GDM1 (cell line): ENCODE data around the gene ZNF516.

Source experiments
- DNase-seq: peaks from one replicate; lab custom pipeline; 2025; lab: John Stamatoyannopoulos, UW

Gene ZNF516

DNA sequence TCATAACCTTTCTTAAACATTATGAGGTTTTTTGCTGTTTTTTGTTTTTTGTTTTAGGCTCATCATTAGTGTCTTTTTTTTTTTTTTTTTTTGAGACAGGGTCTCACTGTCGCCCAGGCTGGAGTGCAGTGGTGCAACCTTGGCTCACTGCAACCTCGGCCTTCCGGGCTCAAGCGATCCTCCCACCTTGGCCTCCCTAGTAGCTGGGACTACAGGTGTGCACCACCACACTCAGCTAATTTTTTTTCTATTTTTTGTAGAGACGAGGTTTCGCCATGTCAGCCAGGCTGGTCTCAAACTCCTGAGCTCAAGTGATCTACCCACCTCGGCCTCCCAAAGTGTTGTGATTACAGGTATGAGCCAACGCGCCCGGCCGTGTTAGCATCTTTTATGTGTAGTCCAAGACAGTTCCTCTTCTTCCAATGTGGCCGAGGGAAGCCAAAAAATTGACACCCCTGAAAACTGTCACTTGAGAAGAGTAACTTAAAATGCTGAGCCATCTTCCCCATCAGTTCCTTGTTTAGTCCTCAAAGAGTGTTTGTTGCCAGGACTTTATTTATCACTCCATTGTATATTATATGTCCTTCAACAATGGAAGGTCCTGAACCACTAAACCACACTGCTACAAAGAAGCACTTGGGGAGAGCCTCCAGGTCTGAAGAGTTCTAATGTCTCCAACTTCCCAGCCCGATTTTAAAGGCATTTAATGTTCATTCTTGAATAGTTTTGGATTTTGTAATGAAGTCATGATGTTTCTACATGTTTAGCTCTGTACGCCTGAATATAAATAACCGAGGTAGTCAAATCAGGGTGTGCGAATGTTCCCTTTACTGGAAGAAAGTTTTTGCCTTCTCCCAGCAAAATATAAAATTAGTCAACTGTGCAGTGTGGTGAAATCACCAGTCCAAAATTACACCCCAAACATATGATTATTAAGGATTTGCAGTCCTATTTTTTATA lies 26.4 kb downstream of the ZNF516 start:
- no peak for DNase-seq

DNA sequence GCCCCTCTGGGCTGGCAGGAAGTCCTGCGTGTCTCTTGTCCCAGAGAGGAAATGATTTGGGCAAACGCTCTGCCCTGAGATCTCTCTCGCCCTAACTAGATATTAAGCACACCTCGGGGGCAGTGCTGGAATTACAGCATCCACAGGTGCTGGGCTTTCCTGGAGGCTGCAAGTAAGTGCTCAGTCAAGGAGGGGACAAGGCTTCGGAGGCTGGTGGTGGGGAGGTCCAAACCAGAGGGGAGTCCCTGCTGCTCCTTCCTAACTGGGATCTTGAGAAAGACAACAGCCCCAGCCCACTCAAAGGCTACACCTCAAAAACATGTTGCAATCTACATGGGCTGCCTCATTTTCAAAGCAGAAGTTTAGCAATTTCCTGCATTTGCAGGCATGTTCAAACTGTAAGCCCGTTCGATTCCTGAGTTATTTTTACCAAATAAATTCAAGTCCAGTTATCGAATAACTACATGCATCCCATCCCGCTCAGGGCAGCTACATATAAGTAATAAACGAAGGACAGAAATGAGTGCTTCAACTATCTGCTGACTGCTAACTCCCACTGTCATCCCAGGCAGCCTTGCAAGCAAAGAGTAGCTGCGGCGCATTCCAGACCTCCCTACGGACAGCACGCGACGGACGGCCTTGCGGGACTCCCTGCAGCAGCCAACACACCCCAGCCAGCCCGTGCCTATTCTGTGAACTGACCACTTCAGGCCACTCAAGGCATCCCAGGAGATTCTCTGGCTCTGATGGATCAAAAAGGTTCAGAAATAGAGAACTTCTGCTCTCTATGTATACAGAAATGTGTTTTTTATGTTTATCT lies 27.5 kb downstream of the ZNF516 start:
- DNase-seq = no peak

DNA sequence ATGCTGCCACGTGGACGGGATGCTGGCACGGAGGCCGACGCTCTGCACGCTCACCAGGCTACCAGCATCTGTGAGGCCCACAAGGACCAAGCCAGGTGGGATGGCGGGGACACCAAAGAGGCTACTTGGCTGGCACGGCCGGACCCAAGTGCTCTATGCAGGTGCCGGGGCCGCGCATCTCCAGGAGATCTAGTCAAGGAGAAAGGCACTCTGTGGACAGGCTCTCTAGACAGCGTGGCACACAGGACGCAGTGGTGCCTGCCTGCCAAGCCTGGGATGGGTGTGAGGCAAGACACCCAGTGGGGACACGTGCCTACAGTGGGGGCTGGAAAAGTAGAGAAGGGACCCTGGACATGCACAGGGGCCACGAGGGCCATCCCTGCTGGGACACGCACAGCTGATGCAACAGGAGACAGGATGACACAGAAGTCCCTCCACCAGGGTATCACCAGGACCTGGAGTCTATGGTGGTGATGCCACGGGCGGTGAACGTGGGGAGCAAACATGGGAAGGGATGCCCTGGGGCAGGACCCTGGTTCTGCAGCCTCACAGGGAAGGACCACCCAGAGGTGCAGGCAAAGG lies 28.5 kb downstream of the ZNF516 start:
- DNase-seq = no peak

DNA sequence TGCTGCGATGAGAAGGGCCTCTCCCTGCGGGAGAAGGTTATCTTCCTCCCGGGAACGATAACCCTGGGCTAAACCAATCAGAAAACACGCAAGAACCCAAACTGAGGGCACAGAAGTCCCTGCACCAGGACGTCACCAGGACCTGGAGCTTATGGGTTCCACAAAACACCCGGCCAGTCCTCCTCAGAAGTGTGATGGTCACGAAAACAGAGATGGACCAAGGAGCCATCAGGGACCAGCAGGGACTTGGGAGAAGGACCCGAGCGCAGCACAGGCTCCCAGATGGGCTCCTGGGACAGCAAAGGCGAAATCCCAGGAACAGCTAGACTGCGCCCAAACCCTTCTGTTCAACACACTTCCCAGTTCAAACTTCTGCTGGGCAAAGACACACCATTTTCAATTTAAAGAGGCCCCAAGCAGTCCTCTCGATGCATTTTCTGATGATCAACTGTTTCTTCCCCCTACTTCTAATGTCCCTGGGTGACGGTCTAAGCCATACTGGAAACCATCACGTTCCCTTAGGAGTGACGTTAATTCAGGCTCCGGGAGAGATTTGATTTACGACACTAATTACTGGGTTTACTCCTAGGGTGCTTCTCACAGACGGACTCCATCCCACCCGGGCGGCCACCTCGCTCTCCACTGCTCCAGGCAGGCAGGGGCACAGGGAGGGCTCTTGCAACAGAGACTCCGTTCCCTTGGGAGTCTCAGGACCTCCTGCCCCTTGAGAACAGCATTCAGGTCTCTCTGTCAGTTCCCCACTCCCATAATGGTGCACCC lies 29.2 kb downstream of the ZNF516 start:
- no peak for DNase-seq

DNA sequence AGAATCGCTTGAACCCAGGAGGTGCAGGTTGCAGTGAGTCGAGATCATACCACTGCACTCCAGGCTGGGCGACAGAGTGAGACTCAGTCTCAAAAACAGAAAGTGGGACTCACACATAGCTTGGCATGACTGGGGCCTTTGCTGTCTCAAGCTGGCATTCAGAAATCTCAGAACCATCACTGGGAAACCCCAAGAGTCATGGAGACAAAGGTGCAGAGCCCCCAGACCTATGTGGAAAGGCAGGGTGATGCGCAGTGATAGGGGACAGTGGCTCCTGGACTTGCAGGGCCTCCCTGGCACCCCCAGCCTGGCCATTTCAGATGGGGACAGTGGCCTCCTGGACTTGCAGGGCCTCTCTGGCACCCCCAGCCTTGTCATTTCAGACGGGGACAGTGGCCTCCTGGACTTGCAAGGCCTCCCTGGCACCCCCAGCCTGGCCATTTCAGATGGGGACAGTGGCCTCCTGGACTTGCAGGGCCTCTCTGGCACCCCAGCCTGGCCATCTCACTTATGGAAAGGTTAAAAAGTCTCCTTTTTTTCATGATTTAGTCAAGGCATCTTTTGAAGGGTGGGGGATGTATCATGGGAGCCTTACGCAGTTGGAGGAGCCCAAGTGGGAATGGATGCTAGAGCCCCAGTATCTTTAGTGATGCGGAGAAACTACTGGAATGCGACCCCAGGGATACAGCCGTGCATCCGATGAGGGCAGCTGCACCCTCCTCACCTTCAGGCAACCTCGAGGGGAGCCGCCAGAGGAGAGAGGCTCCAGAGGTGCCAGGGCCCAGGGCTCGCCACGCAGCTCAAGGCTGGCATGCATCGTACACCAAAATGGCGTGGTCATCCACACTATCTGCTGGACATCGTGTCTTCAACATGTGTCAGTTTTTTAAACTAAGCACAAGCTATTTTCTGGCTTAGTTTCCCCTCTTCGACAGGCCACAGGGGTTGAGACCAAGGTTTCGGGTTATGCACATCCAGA lies 30.5 kb downstream of the ZNF516 start:
- DNase-seq = no peak

DNA sequence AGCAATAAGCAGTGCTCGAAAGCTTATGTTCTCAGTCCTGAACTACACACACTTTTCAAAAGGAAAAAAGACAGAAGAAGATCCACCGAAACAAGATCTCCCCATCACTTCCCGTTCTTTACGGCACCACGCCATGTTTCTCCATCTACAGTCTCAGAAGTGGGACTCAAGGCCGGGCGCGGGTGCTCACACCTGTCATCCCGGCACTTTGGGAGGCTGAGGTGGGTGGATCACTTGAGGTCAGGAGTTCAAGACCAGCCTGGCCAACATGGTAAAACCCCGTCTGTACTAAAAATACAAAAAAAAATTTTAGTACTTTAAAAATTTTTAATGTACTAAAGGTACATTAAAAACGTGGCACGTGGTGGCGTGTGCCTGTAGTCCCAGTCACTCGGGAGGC lies 31.2 kb downstream of the ZNF516 start:
- no peak for DNase-seq

DNA sequence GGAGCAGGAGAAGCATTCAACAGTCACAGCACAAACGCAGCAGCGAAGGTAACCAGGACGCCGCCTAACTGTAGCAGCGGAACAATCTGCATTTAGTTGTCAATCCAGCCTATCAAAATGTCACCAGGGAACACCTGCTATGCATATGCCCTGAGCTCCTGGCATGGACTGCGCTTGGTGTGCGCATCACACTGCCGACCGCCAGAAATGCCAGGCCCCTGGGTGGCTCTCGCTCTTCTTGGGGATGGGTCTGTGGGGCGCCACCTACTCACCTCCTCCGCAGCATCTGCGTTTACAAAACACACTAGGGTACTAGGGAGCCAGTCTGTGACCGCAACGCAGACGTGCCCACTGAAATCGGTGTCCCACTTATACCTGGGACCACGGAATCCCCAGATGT lies 31.7 kb downstream of the ZNF516 start:
- no peak for DNase-seq

DNA sequence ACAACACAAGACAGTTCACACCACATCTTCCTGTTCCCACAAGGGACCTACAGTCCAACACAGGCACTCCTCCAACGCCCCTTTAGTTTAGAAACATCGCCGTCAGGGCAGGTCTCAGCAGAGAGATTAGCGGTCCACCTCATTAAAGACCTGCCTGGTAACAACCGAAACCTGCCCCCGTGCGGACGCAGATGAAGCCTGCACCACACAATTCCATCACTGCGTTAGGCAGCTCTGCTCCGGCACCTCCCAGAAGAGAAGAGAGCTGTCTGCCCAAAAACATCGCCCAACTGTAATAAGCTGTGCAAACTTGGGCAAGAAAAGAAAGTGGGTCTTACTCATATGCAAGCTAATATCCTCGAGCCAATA lies 32.7 kb downstream of the ZNF516 start:
- DNase-seq = no peak

DNA sequence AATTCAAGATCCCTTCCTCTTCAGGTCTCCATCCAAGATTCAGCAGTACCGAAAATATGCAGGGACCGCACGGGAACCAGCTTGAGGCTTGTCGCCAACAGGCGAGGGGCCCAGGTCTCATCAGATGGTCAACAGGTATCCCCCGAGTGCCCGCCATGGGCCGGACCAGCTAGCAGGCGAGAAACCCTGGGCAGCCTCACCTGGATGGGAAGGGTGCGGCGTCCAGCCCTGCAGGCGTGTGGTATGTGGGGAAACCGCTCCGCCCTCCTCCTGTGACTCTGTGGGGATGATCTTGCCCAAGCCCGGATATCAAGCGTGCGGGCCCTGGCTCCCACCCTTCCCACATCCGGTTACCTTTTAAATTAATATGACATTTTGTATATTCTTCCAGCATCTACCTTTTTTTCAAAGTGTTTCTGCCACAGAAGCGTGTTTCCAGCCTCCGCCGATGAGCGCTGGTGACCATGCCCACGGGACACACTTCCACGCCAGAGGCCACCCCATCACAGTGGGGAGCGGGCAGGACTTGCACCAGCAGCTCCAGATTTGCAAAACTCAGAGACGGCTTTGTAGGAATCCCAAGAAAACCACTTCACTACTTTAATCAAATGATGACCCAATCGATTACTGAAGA lies 33.2 kb downstream of the ZNF516 start:
- no peak for DNase-seq

DNA sequence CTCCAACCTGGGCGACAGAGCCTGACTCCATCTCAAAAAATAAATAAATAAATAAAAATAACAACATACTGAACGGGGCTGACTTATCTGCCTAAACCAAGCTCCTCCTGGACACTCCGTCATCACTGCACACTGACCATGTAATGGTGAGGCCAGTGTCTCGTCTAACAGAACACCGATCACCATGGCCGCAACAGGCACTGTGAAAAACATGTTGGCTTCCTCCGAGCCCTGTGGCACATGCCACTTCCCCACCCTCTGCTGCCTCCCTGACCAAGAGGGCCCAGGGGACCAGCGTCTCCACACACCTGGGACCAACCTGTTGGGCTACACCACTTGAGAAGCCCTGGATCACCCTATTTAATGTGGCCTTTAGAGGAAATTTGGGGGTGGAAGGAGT lies 33.9 kb downstream of the ZNF516 start:
- no peak for DNase-seq

DNA sequence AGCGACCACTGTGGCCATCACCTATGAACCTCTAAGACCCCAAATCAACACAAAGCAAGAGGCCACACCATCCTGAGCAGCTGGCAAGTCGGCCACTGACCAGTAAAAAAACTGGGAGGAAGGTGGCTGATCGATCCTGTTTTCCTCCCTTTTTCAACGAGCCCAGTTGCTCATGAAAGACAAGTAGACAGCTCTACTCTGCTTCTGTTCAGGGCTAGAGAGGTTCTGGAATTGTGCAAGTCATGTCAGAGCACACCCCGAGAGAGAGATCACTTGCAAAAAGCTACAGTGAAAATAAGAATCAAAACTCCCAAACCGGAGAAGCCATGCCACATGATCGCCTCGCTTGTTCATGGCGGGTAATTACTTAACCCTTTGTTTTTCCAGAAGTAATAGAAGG lies 34.6 kb downstream of the ZNF516 start:
- no peak for DNase-seq

DNA sequence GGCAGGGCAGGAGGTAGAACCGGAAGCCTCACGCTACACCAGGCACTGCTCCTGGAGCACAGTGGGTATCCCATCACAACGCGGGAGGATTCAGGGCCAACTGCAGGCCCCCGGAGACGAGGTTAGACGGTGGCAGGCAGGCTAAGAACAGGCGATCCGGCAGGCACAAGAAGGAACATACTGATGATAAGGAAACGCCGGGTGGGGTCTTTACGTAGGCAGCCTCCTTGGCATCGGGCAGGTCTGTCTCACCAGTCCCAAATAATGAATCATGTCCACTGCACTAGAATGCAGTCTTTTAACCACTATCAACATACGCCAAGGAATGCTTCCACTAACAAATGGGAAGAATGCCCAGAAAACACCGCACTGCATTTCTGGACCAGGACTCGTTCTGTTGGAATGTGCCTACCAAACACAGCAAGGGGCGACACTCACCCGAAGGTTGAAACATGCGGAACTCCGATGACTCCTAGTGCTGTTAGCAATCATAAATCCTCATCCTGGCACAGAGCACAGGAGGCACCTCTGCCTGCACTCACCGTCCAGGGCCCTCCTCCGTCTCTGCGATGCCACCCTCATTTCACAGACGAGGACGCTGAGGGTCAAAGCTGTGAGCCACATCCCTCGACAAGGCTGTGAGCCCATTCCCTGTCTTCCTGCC lies 35.2 kb downstream of the ZNF516 start:
- DNase-seq = no peak

DNA sequence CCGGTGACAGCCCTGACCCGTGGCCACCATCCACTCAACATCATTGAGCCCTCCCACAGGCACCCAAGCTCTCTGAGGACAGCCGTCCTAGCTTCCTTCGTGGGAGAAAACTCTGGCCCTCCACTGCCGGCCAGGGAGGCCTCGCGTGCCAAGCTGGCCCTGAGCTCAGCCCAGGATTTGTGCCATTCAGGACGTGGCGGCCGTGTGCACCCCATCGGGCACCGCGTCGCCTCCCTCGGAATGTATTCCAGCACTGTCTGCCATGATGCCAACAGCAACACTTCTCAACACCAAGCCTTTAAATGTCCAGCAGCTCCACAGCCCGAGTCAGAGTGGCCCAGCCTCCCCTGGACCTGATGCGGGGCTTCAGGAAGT lies 35.7 kb downstream of the ZNF516 start:
- no peak for DNase-seq

DNA sequence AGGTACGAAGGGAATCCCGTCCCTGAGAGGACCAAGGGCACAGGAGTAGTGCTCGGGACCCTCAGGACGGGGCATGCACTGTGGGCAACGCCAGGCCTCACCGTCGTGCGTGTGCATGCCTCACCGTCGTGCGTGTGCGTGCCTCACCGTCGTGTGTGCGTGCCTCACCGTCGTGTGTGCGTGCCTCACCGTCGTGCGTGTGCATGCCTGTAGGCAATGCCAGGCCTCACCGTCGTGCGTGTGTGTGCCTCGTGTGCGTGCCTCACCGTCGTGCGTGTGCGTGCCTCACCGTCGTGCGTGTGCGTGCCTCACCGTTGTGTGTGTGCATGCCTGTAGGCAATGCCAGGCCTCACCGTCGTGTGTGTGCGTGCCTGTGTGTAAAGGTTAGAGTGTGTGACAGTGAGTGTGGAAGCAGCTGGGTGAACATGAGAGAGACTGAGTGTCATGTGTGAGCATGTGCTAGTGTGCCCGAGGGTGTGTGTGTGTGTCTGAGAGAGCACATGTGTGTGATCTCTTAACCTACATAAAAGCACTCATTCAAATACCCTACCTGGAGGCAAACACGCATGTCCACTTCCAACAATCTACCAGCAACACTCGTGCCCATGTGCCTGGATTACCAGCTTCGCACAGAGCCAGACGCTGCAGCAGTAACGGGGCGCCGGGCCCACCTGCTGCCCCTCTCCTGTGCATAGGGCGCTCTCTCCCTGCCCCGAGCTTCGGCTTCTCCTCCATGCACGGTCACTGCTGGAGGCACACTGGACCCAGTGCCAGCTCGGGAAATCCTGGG lies 36.3 kb downstream of the ZNF516 start:
- DNase-seq = no peak

DNA sequence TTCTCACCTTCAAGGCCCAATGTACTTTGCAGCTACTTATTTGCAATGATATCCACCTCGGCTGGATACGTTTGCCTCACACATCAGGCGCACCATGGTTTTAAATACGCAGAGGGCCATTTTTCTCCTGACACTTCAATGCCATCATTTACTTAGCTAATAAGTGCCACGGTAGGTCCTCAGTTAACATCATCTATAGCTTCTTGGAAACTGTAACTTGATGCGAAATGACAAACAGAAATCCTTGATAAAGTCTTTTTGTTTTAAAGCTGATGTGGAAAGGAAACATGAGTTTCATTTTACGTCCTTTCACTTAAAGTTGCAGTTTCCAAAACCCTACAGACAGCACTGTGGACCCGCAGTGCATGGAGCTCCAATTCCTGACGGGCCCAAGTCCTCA lies 37.1 kb downstream of the ZNF516 start:
- DNase-seq = no peak

DNA sequence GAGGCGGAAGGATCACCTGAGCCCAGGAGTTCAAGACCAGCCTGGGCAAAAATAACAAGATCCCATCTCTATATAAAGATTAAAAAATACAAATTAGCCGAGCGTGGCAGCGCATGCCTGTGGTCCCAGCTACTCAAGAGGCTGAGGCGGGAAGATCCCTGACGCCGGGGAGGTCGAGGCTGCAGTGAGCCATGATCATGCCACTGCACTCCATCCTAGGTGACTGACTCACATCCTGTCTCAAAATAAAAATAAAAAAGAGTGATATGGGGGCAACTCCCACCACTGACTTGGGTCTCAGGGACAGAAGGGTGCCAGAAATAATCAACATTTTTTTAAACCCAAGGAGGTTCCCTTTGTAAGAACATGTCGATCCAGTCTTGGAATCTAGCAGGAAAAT lies 37.6 kb downstream of the ZNF516 start:
- no peak for DNase-seq

DNA sequence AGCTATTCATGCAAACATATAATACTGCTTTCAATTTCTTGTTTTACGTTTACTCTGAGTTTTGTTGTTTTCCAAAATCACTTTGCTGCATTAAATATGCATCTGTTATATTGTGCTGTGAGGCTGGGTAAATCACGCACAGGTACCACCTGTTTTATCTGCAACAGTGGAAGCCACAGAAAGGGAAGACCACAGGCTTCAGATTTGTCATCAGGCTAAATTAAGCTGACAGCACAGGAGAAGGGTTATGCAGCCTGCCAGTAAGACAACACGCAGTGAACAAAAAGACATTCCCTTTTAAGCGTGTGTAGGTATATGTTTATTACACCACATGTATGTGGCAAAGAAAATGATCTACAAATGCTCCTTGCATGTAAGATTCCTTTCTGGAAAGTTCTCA lies 38.2 kb downstream of the ZNF516 start:
- no peak for DNase-seq

DNA sequence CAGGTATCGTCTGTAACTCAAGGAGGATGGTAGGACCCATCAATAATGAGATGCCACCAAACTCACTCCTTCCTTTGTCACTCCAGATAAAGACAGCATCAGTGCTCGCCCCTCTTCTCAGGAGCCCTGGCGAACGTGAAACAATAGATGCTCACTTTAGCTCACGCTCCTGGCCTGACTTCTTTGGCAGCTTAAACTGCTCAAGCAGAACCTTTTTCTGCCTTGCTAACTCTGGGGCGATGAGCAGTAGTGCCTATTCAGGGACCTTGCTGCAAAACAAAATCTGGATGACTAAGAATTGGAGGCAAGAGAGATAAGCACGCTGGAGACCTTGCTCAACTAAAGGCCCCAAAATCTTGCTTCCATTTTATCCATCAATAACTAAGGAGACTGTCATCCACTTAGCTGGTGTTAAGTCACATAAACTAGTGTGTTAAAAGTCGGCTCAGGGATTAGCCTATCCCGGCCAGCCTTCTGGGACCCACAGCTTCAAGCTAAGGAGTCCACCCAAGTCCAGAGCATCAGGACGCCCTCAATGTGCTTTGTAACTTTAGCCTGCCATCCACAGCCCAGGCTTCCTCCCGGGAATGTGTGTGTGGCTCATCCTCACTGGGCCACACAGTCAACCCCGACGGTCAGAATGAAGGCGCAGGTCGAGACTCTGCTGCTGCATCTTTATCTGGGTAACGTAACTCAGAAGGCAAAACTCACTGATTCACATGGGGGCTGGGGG lies 38.9 kb downstream of the ZNF516 start:
- no peak for DNase-seq
